GM18507 (cell line): ENCODE results near the gene NIF3L1.
A peak's percentile ranks its signal among the peaks of the same experiment; 100 is the strongest.

Source experiments
- DNase-seq: peaks from one replicate; pipeline ENCODE4 v3.0.0; 2011; ENCODE audit warnings: low read depth; ENCODE audit not compliant: insufficient read length; ENCODE audit errors: extremely low spot score
- FAIRE-seq: peaks from 2 replicates; lab custom pipeline; 2011; peaks lifted over from hg19 to GRCh38; lab: Jason Lieb, UNC

The NIF3L1 gene

DNA sequence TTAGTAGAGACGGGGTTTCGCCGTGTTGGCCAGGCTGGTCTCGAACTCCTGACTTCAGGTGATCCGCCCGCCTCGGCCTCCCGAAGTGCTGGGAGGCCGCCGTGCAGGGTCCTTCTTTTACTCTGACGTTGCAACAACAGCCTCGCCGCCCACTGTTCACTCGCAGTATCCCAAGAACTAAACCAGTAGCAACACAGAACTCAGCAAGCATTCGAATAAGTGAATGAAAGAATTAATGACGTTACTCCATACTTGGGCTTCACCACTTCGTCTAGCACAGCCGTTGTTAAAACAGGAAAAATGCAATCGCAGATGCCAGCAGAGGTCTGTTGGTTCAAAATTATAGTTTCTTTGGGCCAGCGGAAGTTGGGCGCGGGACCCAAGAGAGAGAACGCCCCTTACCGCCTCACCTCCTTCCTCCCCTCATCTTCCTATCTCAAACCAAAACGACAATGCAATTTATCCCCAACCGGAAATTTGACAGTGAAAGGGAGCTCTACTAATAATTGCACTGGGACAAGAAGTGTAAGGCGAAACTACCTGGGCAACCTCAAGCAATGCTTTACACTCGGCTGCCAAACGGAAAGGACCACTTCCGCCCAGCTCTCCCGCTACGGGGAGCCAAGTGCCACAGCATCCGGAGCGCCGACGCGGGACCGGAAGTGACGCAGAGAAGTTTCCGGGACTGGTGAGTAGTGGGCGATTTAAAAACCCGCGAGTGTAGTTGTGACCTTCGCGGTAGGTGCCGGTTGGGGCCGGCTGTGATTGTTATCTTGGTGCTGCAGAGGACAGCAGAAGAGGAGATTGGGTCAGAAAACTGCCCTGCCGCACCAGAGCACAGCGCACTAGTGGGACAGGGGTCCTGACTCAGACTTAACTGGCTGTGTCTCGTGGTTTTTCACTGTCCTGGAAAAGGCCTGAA lies at the start of gene NIF3L1, which contains the start of gene PPIL3:
Gene NIF3L1, plus strand, starts transcription at position 668 of the 922 bp plus-strand sequence. CDS start 2,573 bp downstream, outside the sequence.
Gene PPIL3, minus strand, starts transcription at position 374 of the 922 bp plus-strand sequence. CDS start 1,462 bp downstream, outside the sequence.
- FAIRE-seq (peak; percentile 96), DNase-seq (peak; percentile 83)

DNA sequence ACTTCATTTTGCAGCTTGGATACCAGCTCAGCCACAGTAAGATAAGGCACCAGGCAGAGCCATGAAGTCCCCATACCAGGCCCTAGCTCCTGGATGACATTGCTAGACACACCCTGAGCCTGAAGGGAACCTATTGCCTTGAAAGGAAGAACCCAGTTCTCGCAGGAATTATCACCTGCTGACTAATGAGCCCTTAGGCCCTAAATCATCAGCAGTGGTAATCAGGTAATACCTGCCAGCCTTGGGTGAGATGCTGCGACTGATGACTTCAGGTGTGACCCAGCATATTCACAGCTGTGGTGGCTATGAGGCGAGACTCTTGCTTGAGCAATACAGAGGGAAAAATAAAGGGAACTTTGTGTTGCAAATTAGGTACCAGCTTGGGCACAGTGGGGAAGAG lies 49.7 kb upstream of the NIF3L1 start:
- FAIRE-seq: no peak
- DNase-seq: no peak

DNA sequence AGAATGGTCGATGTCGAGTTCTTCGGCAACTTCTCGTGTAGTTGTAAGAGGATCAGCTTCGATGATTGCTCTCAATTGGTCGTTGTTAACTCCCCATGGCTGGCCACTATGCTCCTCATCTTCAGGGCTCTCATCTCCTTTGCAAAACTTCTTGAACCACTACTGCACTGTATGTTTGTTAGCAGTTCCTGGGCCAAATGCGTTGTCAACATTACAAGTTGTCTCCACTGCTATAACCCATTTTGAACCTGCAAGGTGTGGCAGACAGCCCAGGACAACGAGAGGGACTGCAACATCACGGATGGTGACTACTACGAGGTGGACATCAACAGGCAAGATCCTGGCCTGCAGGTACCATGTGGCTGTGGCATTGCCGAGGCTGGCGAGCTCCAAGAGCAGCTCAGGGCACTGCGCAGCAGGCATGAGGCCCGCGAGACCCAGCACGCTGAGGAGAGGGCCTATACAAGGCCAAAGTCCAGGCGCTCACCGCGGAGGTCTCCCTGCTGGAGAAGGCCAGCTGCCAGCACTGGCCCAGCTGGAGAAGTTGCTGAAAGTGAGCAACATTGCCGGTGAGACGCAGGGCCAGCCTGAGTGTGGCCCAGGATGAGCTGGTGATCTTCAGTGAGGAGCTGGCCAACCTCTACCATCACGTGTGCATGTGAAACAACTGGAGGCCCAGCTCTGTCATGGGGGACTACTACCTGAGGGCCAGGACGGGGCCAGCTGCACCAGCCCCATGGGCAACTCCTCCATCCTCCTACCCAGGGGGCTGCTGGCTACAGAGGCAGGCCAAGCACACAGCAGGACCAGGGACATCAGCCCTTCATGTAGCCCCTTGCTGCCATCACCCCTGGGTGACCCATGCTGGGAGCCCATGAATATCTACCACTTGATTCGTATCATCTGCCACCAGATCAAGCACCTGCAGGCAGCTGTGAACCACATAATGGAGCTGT lies 44.9 kb upstream of the NIF3L1 start:
- no peak for DNase-seq
- no peak for FAIRE-seq

DNA sequence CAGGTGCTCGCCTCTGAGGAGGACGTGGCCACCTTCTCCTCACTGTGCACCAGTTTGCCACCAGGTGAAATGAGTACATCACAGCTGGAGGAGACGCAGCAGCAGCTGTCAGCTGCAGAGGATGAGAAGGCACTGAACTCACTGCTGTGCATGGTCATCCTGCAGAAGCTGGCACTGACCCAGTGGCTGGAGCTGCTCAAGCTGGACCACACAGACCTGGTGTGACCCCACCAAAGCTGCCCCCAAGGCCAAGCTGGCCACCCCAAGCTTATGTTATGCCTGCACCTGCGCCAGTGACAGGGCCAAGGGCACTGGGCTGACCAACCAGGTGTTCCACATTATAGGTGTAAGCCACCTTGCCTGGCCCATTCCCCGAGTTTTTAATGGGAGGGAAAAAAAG lies 44.0 kb upstream of the NIF3L1 start:
- no peak for FAIRE-seq
- no peak for DNase-seq

- no peak for DNase-seq
- no peak for FAIRE-seq
Observed at GRCh38 chr2:200845669-200846325, 43.4 kb upstream of the NIF3L1 start.

DNA sequence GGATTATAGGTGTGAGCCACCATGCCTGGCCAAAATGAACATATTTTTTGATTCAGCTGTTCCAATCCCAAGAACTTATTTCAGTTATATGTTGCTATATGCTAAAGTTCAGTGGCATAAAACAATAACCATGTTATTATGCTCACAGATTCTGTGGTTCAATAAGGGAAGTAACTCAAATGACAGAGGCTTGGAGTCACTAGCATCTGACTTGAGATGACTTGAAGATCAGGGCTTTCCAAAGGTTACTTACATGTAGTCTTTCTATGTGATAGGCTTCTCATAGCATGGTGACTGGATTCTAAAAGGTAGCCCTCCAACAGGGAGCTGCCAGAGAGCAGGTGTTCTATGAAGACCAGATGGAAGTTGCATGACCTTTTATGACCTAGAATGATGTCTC lies 41.9 kb upstream of the NIF3L1 start:
- FAIRE-seq (no peak), DNase-seq (no peak)

DNA sequence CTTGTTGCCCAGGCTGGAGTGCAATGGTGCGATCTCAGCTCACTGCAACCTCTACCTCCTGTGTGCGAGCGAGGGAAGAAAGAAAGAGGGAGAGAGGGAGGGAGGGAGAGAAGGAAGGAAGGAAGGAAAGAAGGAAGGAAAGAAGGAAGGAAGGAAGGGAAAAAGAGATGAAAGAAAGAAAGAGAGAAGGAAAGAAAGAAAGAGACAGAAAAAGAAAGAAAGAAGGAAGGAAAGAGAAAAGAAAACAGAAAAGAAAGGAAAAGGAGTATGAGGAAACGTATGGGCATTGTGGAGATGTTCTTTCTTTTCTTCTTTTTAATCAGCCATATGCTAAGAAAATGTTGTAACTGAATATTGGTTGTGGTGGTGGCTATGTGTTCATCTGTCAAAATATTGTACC lies 41.2 kb upstream of the NIF3L1 start:
- FAIRE-seq (no peak), DNase-seq (no peak)

DNA sequence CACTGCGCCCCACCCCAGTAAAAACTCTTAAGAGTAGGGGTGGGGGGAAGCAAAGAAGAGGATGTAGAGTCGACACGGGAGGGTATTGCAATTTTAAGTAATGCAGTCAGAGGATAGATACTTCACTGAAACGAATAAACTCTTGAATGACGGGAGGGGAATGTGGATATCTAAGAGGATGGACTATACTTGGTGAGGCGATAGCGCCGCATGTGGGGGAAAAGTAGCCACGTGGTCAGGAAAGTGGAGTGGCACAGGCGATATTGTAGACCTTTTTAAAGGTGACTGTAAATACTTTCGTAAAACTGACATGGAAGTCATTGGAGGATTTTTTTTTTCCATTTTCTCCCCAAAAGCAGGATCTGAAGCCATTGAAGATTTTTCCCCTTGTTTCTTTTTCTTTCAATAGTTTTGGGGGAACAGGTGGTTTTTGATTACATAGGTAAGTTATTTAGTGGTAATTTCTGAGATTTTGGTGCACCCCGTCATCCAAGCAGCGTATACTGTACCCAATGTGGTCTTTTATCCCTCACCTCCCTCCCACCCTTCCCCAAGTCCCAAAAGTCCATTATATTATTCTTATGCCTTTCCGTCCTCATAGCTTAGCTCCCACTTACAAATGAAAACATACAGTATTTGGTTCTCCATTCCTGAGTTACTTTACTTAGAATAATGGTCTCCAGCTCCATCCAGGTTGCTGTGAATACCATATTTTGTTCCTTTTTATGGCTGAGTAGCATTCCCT lies 38.5 kb upstream of the NIF3L1 start:
- DNase-seq (no peak), FAIRE-seq (no peak)

DNA sequence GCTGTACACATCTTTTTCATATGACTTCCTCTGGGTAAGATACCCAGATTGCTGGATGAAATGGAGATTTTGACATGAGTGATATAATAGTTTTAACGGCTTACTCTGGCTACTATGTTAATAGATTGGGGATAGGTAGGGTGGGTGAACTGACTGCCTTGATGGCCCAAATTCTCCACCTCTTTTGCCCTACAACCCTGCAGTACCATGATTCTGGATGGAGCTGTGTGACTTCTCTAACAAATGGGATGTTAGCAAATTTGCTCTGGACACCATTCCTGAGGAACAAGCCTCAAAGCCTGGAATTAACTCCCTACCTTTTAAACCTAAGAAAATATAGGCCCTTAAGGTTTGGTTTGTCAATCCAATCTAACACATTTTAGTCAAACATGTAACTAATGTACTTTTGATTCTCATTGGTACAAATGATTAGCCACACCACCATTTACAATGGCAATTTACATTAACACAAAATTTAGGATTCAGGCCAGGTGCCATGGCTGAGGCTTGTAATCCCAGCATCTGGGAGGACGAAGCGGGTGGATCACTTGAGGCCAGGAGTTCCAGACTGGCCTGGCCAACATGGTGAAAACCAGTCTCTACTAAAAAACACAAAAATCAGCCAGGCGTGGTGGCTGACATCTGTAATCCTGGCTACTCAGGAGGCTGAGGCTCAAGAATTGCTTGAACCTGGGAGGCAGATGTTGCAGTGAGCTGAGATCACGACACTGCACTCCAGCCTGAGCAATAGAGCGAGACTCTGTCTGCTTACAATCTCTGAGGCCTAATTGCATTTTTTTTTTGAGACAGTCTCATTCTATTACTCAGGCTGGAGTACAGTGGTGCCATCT lies 37.5 kb upstream of the NIF3L1 start:
- FAIRE-seq (no peak), DNase-seq (no peak)

DNA sequence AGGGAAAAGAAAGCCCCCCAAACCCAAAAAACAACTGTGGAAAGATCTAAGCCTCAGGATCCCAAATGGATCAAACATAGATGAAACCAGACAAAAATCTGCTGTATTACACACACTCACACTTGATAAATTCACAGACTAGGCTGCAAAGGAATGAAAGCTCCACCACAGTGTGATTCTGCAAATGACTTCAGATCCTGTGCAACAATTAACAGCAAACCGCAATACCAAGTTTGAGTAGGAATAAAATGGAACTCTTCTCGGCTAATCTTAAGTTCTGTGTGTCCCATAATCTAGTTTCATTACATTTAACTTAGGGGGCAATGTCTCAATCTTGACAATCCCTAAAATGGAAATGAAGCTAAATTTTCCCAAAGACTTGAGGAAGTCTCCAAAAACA lies 36.6 kb upstream of the NIF3L1 start:
- DNase-seq: no peak
- FAIRE-seq: no peak

DNA sequence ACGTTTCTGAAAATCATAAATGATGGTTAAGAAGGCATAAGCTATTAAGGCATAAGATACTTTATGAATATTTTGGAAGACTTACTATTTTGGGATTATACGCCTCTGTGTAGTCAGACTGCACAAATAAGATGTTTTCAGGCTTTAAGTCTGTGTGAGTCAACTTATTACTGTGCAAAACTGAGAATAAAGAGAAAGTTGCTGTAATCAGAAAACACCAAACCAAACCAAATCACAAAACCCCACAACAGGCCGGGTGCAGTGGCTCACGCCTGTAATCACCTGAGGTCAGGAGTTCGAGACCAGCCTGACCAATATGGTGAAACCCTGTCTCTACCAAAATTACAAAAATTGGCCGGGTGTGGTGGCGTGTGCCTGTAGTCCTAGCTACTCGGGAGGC lies 32.4 kb upstream of the NIF3L1 start:
- FAIRE-seq: no peak
- no peak for DNase-seq

DNA sequence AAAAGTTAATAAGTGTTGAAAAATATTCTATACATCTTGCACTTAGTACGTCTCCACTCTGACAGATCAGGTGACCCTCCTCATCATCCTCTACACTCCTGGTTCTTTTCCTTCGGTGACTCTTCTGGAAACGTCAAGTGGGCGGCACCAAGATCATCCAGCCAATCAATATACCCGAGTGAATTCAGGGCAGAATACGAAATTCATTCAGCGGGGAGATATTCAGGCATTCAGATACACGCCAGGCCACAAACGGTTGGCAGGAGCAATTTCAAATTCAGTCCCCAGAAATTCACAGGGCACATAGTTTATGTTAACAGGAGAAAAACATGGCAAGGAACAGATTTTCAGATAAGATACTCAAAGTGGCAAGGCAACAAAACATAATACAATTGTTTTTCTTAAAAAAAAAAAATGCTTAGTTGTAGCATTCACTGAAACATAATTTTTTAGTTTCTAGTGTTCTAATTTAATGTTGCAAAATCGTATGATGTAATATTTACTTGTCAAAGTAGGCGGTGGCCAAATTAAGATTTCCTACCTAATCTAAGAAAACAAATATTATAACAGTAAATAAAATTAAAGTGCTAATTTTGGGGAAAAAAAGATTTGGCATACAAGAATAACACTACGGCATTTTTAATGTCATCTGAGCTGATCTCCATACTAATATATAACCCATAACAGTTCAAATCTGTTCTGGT lies 28.9 kb upstream of the NIF3L1 start:
- DNase-seq: no peak

DNA sequence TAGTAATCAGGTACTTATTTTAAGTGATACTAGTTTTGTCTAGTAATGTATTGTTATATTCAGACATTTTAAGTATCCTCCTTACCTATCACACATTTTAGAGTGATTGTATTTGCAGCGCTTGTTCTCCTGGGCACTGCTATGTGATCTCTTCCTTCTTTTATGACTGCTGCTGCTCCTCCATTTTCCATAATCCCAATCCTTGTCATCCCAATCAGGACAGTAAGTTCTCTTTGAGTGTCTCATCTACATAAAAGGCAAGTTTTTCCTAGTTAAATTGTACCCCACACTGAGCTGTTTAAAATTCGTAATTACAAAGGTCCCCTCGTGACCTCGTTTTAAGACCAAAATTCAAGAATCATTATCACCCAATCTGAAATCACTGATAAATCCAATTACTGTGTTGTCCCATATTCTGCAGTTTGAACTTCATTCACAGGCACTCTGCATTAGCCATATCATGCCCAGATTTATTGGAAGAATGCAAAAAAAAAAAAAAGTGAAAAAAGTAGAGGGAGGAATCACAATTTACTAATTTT lies 27.5 kb upstream of the NIF3L1 start:
- FAIRE-seq: no peak
- no peak for DNase-seq

More for the DNA sequence above, 28.9 kb upstream of the NIF3L1 start:
- FAIRE-seq: no peak

- peak; percentile 67 for FAIRE-seq
- DNase-seq: no peak
Observed at GRCh38 chr2:200862532-200863000, 26.6 kb upstream of the NIF3L1 start.

GRCh38 chr2:200863782-200864175 lies 25.4 kb upstream of the NIF3L1 start:
- peak; percentile 26 for FAIRE-seq
- no peak for DNase-seq

- FAIRE-seq (peak; percentile 91), DNase-seq (peak; percentile 85)
Observed at GRCh38 chr2:200864176-200865034, 24.8 kb upstream of the NIF3L1 start, which contains the start of gene CLK1. Gene CLK1, minus strand, starts transcription at chr2:200864658. Its CDS starts 2,796 bp downstream, at chr2:200861862.
